Activated naive CD8-positive, alpha-beta T cell treated with anti-CD3 and anti-CD28 coated beads, Interleukin-2, amount 50 U/mL, for 16 hours (primary cell): ENCODE measurements around the gene ICAM3.
"Not testable (repeated sequence)": the region's sequence is repeated elsewhere in the genome, so short reads cannot be mapped to it uniquely, and the experiment has no call there.

Experiments used
- DNase-seq: peaks from one replicate; pipeline ENCODE4 v3.0.0-alpha.2; 2020; ENCODE audit warnings: low read depth, low spot score

The ICAM3 gene

DNA sequence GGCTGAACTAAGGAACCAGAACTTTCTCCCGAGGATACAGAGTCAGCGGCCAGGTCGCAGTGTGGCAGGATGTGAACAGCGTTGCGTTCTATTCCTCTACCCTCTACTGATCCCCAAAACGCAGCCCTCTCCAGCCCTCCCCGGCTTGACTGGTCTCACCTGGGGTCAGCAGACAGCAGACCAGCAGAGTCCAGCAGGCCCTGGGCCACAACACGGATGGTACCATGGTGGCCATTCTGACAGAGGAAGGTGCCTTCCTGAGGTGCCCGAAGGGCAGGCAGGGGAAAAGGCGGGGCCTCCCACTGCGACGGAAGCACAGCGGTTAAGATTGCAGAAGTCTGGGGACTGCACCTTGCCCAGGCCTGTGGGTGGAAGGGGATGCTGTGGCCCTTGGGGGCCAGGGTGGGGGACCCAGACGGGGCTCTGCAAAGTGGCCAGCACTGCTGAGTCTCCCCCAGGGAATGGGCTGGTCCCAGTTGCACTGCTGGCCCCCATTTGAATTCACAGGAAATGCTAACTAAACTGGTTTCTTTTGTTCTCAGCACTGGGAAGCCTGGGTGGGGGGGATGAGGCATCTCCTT, at the start of gene ICAM3:
ICAM3 (minus strand) TSS at position 245 of the 581 bp plus-strand sequence; CDS start at position 235, 10 bp downstream.
- peak; percentile 29 for DNase-seq

GRCh38 chr19:10388957-10389356, 49.5 kb upstream of the ICAM3 start:
- peak; percentile 65 for DNase-seq

DNA sequence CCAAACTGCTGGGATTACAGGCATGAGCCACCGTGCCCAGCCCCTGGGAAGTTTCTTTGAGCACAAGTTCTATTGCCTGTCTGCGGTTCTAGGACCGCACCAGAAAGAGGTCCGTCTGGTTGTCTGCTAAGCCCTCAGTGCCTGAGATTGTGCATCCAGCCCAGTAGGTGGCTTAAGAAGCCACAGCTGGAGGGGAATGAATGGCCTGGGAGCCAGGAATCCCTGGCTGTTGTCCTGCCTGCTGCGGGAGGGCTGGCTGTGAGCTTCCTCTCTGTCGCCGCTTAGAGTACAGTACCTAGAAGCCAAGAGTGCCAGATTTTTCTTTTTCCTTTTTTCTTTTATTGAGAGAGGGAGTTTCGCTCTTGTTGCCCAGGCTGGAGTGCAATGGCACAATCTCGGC, 45.2 kb upstream of the ICAM3 start:
- no peak for DNase-seq

- not testable (repeated sequence) for DNase-seq
Measured at GRCh38 chr19:10383223-10383499, 43.7 kb upstream of the ICAM3 start.

GRCh38 chr19:10380313-10381102, 41.1 kb upstream of the ICAM3 start, which contains the start of gene TYK2:
TYK2 (minus strand) TSS chr19:10380572; CDS start chr19:10378406, 2,166 bp downstream.
- peak; percentile 88 for DNase-seq

- no peak for DNase-seq
Measured at GRCh38 chr19:10379880-10380312, 40.5 kb upstream of the ICAM3 start.

DNA sequence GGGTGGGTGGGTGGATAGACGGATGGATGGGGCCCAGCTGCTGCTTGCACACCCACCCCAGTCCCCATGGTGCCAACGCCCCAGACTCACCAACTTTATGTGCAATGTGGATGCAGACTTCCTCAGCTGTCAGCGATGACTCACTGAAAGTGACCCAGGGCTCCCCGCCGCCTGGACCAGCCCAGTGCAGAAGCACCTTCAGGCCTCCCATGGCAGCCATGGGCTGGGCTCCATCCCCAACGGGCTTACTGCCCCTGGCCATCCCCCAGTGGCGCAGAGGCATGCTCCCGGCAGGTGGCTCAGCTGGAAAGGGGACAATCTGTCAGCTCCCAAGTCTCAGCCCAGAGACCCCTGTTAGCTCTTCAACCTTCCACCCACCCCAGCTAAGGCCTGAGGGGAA, 38.7 kb upstream of the ICAM3 start:
- no peak for DNase-seq

DNA sequence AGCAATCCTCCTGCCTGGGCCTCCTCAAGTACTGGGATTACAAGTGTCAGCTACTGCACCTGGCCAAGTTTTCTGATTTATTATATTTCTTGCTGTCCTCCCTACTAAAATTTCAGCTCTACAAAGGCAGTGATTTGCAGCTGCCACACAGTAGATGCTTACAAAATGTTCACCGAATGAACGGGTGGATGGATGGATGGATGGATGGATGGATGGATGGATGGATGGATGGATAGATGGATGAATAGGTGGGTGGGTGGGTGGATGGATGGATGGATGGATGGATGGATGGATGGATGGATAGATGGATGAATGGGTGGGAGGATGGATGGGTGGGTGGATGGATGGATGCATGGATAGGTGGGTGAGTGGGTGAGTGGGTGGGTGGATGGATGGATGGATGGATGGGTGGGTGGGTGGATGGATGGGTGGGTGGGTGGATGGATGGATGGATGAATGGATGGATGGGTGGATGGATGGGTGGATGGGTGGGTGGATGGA, 37.8 kb upstream of the ICAM3 start:
- not testable (repeated sequence) for DNase-seq

GRCh38 chr19:10374931-10375330, 35.5 kb upstream of the ICAM3 start:
- no peak for DNase-seq

- no peak for DNase-seq
Measured at GRCh38 chr19:10372690-10373089, 33.3 kb upstream of the ICAM3 start.

- no peak for DNase-seq
Measured at GRCh38 chr19:10368101-10368803, 28.8 kb upstream of the ICAM3 start.

GRCh38 chr19:10366950-10367512, 27.6 kb upstream of the ICAM3 start:
- not testable (repeated sequence) for DNase-seq

DNA sequence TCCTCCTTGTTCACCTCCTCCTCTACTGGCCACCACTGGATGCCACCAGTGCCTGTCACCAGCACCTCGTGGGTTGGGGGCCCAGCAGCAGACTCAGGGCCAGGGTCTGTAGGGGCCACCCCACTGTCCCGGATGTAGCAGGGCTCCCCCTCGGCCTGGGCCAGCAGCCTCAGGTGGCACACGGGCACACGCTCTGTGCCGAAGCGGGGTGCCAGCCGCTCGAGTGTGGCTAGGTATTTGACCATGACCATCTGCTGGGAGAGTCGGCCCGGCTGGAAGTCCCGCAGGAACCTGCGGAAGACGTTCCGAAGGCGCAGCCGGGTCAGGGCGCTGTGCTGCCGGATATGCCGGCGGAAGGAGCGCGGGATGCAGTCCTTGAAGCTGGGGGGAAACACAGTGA, 26.1 kb upstream of the ICAM3 start:
- no peak for DNase-seq

GRCh38 chr19:10364644-10365043, 25.2 kb upstream of the ICAM3 start:
- DNase-seq = no peak

DNA sequence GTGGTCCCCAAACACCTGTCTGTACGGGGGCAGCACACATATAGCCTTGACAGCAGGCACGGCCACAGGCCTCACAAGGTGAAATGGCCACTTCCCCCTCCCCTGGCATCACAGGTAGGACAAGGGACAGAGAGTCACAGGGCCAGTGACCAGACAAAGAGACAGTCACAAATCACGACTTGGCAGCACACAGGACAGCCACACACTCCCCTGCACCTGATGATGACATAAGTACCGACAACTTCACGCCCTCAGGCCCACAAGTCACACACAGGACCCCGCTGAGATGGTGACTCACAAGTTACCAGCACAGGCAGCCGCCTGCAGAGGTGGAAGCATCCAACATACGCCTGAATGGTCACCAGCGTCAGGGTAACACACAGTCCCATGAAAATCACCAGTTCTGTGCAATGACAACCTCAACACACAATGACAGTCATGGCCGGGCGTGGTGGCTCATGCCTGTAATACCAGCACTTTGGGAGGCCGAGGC, 24.4 kb upstream of the ICAM3 start:
- no peak for DNase-seq

GRCh38 chr19:10362259-10362658, 22.8 kb upstream of the ICAM3 start:
- no peak for DNase-seq

- no peak for DNase-seq
Measured at GRCh38 chr19:10361569-10362011, 22.2 kb upstream of the ICAM3 start.

DNA sequence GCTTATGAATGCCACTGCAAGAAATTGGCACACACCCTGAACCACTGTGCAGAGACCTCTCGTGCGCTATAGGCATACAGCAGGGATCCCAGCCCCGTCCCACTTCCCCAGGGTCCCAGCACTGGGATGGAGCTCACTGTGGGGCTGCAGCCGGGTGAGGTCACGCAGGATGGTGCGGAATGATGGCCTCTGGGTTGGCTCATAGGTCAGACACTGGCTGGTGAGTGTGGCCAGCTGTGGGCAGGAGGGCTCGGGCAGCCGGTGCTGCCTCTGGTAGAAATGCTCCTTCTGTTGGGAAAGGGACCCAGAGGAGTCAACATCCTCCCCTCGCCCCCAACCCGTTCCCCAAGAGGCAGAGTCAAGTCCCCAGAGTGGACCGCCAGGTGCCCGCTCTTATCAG, 17.0 kb upstream of the ICAM3 start:
- DNase-seq = no peak

DNA sequence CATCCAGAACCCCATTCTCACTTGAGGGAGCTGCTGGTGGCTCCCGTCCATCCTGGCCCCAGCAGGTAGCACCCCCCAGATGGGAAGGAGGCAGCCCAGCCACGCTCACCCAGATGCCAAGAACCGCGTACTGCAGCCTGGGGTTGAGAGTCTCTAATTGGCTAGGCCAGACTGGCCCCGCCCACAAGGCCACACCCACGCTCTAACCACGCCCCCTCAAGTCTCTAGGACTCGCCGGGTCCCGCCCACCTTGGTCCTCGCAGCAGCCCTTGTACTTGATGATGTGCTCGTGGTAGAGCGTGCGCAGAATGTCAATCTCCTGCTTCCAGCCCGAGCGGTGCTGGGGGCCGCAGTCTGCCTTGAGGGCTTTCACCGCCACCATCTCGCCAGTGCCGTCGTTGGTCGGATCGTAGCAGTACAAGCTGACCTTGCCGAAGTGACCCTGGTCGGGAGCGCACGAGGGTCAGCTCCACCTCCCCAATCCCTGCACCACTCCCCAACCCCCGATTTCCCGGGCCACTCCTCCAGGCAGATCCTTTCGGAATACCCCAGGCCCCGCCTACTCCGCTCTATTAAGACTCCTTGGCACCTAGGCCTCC, 14.5 kb upstream of the ICAM3 start:
- DNase-seq = peak; percentile 21

DNA sequence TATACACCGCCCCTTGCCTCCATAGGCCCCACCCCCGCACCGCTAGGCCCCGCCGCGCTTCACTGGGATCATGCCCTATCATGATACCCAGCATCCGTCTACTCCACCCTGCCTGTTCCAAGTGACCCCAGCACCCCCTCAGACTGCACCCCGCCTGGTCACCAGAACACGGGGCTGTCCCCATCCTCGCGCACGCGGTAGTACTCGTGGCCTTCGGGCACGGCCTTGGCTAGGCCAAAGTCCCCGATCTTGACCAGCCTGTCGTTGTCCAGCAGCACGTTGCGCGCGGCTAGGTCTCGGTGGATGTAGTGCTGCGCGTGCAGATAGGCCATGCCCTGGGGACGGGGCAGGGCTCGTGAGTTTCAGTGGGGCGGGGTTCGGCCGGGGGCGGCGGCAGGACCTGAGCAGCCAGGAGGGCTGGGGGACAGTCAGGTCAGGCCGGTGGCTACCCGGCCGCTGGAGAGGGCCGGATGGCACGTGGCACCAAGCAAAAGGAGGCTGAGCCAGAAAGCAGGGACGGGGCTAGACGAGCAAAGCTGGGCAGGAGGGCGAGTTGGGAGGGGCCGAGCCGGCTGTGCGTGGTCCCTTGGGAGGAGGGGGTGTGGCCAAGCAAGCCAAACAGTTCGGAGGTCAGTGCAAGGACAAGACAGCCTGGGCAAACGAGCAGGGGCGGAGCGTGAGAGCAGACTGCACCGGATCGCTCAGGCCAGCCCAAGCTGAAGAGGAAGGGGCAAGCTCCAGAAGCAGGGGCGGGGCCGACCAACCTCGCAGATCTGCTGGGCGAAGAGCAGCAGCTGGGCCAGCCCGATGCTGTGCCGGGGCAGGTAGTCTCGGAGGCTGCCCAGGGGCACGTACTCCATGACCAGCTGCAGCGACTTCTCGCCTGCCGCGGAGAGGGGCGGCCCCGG, 13.6 kb upstream of the ICAM3 start:
- no peak for DNase-seq
